GM04504 (cell line): Measurements from ENCODE around the gene NF1.
"Not testable (repeated sequence)": the region's sequence is repeated elsewhere in the genome, so short reads cannot be mapped to it uniquely, and the experiment has no call there.

Experiments
- DNase-seq: peaks from one replicate; pipeline ENCODE4 v3.0.0-alpha.2; 2012; ENCODE audit warnings: low read depth

The NF1 gene

GRCh38 chr17:31329221-31329620 lies 234.4 kb downstream of the NF1 start:
- no peak for DNase-seq

GRCh38 chr17:31339906-31340661 lies 245.3 kb downstream of the NF1 start:
- no peak for DNase-seq

GRCh38 chr17:31345191-31345747 lies 250.5 kb downstream of the NF1 start:
- DNase-seq, result not testable (repeated sequence)

- no peak for DNase-seq
Observed at GRCh38 chr17:31349454-31349853, 254.7 kb downstream of the NF1 start.

- DNase-seq, result no peak
Observed at GRCh38 chr17:31355935-31356334, 261.2 kb downstream of the NF1 start.

GRCh38 chr17:31357091-31357490 lies 262.3 kb downstream of the NF1 start:
- no peak for DNase-seq

- DNase-seq, result no peak
Observed at GRCh38 chr17:31357839-31358394, 263.1 kb downstream of the NF1 start.

GRCh38 chr17:31364012-31364411 lies 269.2 kb downstream of the NF1 start:
- no peak for DNase-seq

GRCh38 chr17:31366088-31366487 lies 271.3 kb downstream of the NF1 start:
- no peak for DNase-seq

GRCh38 chr17:31369266-31369665 lies 274.5 kb downstream of the NF1 start:
- no peak for DNase-seq

- peak; percentile 24 for DNase-seq
Observed at GRCh38 chr17:31371511-31372097, 276.8 kb downstream of the NF1 start.

- DNase-seq, result peak; percentile 32
Observed at GRCh38 chr17:31373150-31374093, 278.6 kb downstream of the NF1 start.

GRCh38 chr17:31374094-31374447 lies 279.3 kb downstream of the NF1 start:
- DNase-seq, result no peak

GRCh38 chr17:31374503-31374902 lies 279.7 kb downstream of the NF1 start:
- DNase-seq, result no peak

GRCh38 chr17:31378638-31379037 lies 283.9 kb downstream of the NF1 start:
- DNase-seq, result no peak

- DNase-seq, result no peak
Observed at GRCh38 chr17:31379597-31380205, 284.9 kb downstream of the NF1 start.

GRCh38 chr17:31381165-31381668 lies 286.4 kb downstream of the NF1 start:
- no peak for DNase-seq

- DNase-seq, result not testable (repeated sequence)
Observed at GRCh38 chr17:31382668-31383275, 288.0 kb downstream of the NF1 start.

- not testable (repeated sequence) for DNase-seq
Observed at GRCh38 chr17:31383488-31383887, 288.7 kb downstream of the NF1 start.

GRCh38 chr17:31385428-31386285 lies 290.9 kb downstream of the NF1 start:
- no peak for DNase-seq
